Nephron progenitor cell (in vitro differentiated cells): ENCODE measurements around the gene GADD45GIP1.
"Not testable (repeated sequence)": the region's sequence is repeated elsewhere in the genome, so short reads cannot be mapped to it uniquely, and the experiment has no call there.

Experiments used
- DNase-seq: peaks from one replicate; pipeline ENCODE4 v3.0.0; 2021
- H3K27ac Mint-ChIP-seq: 2 replicates; pipeline ENCODE4 v1.8.0; 2021; ENCODE audit warnings: mild to moderate bottlenecking, moderate library complexity, mixed read lengths
- H3K27me3 Mint-ChIP-seq: 2 replicates; pipeline ENCODE4 v1.8.0; 2021; ENCODE audit warnings: mild to moderate bottlenecking, low read depth, mixed read lengths; ENCODE audit not compliant: poor library complexity
- H3K36me3 Mint-ChIP-seq: 2 replicates; pipeline ENCODE4 v1.8.0; 2021; ENCODE audit warnings: low read depth, mixed read lengths
- H3K4me1 Mint-ChIP-seq: 2 replicates; pipeline ENCODE4 v1.8.0; 2021; ENCODE audit warnings: mixed read lengths
- H3K4me3 Mint-ChIP-seq: 2 replicates; pipeline ENCODE4 v1.8.0; 2021; ENCODE audit warnings: mild to moderate bottlenecking, moderate library complexity, mixed read lengths
- H3K9me3 Mint-ChIP-seq: 2 replicates; pipeline ENCODE4 v1.8.0; 2021; ENCODE audit warnings: mild to moderate bottlenecking, moderate library complexity, mixed read lengths
- CTCF ChIP-seq: fragments of 200-600 bp; sonication (generic); IDR thresholded peaks from 2 replicates; pipeline ENCODE4 v1.5.0; 2021; ENCODE audit warnings: antibody characterized with exemption

The GADD45GIP1 gene

GRCh38 chr19:12921047-12921446, 36.0 kb downstream of the GADD45GIP1 start:
- H3K36me3 Mint-ChIP-seq: peaks cover 43% of the 10 kb centered on the region
- H3K4me3 Mint-ChIP-seq: no peak overlapping the region
- peaks cover 9% of the 10 kb centered on the region for H3K27me3 Mint-ChIP-seq
- H3K9me3 Mint-ChIP-seq: peaks cover 8% of the 10 kb centered on the region
- H3K4me1 Mint-ChIP-seq: no peaks in the 10 kb centered on the region
- peak overlapping the region; percentile 48 for H3K27ac Mint-ChIP-seq
- no peak for TF ChIP-seq CTCF
- no peak for DNase-seq

- H3K4me3 Mint-ChIP-seq: no peak overlapping the region
- no peak for DNase-seq
- H3K9me3 Mint-ChIP-seq: peaks cover 8% of the 10 kb centered on the region
- H3K27ac Mint-ChIP-seq: no peak overlapping the region
- H3K36me3 Mint-ChIP-seq: peaks cover 24% of the 10 kb centered on the region
- H3K4me1 Mint-ChIP-seq: peaks cover 11% of the 10 kb centered on the region
- peaks cover 12% of the 10 kb centered on the region for H3K27me3 Mint-ChIP-seq
- no peak for TF ChIP-seq CTCF
These were observed 38.8 kb downstream of the GADD45GIP1 start for GRCh38 chr19:12918253-12918652.

GRCh38 chr19:12915860-12916259, 41.2 kb downstream of the GADD45GIP1 start:
- not testable (repeated sequence) for H3K36me3 Mint-ChIP-seq

GRCh38 chr19:12913851-12914690, 43.0 kb downstream of the GADD45GIP1 start:
- no peak for DNase-seq
- Mint-ChIP-seq H3K4me1 (peaks cover 27% of the 10 kb centered on the region), H3K27ac (peak overlapping the region; percentile 78), H3K36me3 (no peaks in the 10 kb centered on the region), H3K9me3 (peaks cover 7% of the 10 kb centered on the region), H3K27me3 (peaks cover 7% of the 10 kb centered on the region), H3K4me3 (peak overlapping the region; percentile 45)
- TF ChIP-seq CTCF: no peak

More at GRCh38 chr19:12915860-12916259, 41.2 kb downstream of the GADD45GIP1 start:
- not testable (repeated sequence) for H3K27ac Mint-ChIP-seq, DNase-seq, H3K4me3 Mint-ChIP-seq, H3K9me3 Mint-ChIP-seq
- Mint-ChIP-seq H3K27me3 (peaks cover 12% of the 10 kb centered on the region), H3K4me1 (peaks cover 24% of the 10 kb centered on the region)

DNA sequence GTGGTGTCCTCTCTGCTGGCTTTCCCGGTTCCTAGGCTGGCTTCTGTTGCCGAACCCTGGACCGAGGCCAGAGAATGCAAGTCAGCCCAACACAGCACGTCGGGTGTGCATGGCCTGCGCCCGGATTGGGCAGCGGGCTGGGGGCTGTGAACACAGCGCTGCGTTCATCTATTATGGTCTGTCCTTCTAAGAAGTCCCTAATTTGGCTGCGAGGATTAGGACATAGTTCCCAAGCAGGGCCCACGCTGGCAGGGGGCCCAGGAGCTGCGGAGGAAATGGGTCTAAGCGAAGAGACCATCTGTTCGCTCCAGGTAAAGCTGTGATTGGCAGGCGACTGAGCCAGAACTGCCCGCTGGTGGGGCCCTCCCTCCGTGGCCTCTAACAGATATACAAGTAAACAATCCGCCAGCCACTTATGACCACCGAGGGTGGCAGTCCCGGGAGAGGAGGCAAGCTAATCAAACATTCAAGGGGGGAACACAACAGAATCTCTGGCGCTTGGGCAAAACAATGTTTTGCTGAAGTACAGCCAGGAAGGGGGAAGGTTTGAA, 43.9 kb downstream of the GADD45GIP1 start:
- Mint-ChIP-seq H3K4me3 (peak overlapping the region; percentile 6), H3K27ac (peak overlapping the region; percentile 78)
- peak; percentile 29 for DNase-seq

More for the DNA sequence above, 43.9 kb downstream of the GADD45GIP1 start:
- H3K36me3 Mint-ChIP-seq: no peaks in the 10 kb centered on the region
- peaks cover 34% of the 10 kb centered on the region for H3K4me1 Mint-ChIP-seq
- no peak for TF ChIP-seq CTCF
- no peaks in the 10 kb centered on the region for H3K9me3 Mint-ChIP-seq
- H3K27me3 Mint-ChIP-seq: peaks cover 3% of the 10 kb centered on the region
